ENCODE data around the gene DCDC1. TPM values are rescaled to one million over a fixed set of nuclear protein-coding genes. Genes with fewer than 3 reads are reported as not detected.

The DCDC1 gene
- total RNA-seq, 1 experiment from 2014 or later = not detected

GRCh38 chr11:31019786-31020185, 349.8 kb downstream of the DCDC1 start:
- intact Hi-C loops (cut with micrococcal nuclease; ENCODE audit: unreplicated experiment) (no loop called here), in situ Hi-C loops (cut with HindIII; ENCODE audit: low pct_unique_long_range_greater_than_20kb, low sequenced_read_pairs) (no loop called here)
- no peaks in the 10 kb centered on the region for H3K4me1 ChIP-seq (ENCODE audit: control insufficient read depth, insufficient read depth, low read length)
- H3K36me3 ChIP-seq (ENCODE audit: control insufficient read depth, insufficient read depth, low read length) = no peaks in the 10 kb centered on the region
- POLR2A ChIA-PET = no interaction called here
- H3K27ac ChIP-seq (ENCODE audit: low read length) = no peak overlapping the region
- ATAC-seq (no peak), DNase-seq (ENCODE audit: low read depth, low spot score) (no peak)
- CTCF ChIA-PET = no interaction called here
- TF ChIP-seq POLR2AphosphoS5 (IDR thresholded peaks at IDR 0.05; ENCODE audit: low read depth, low read length) = no peak
- TF ChIP-seq TCF7L2 (IDR thresholded peaks at IDR 0.05; ENCODE audit: low read depth, low read length) = no peak
- TF ChIP-seq SIN3A (IDR thresholded peaks at IDR 0.05; ENCODE audit: borderline replicate concordance, insufficient read depth, low read depth, low read length) = no peak
- no peak for TF ChIP-seq CTCF (IDR thresholded peaks at IDR 0.05)
- TF ChIP-seq REST (IDR thresholded peaks at IDR 0.05; ENCODE audit: insufficient read depth in 1 of 2, low read depth in 2 of 2, low read length in 1 of 2) = no peak
- H3K9me3 ChIP-seq (ENCODE audit: control insufficient read depth, insufficient read depth, low read depth, low read length) = no peaks in the 10 kb centered on the region
- H3K27me3 ChIP-seq (ENCODE audit: control insufficient read depth, insufficient read depth, low read length) = no peaks in the 10 kb centered on the region
- no peak overlapping the region for H3K4me3 ChIP-seq (ENCODE audit: low read depth in 2 of 2, low read length in 2 of 2)
- no TSS peak for BruUV-seq (replicated peaks)

DNA sequence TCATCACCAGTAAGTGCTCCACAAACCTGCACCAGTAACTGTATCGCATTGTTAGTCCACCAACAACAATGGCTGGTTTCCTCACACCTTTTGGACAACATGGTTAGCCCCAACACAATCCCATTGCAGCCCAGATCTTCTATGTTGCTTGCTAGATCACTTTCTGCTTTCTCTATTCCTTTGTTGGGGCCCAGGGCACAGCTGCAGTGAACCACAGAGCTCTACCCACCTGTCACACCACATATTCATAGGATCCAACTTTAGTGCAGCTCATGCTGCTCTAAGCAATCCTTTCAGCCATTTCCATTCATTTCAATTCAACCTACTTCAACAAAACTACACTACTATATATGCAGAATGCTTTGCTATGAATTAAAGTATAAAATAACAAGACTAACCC, 364.3 kb downstream of the DCDC1 start:
- intact Hi-C loops (cut with micrococcal nuclease; ENCODE audit: unreplicated experiment) = no loop called here
- CTCF ChIA-PET = no interaction called here
- no peak overlapping the region for H3K4me3 ChIP-seq (ENCODE audit: low read depth in 2 of 2, low read length in 2 of 2)

More for the DNA sequence above, 364.3 kb downstream of the DCDC1 start:
- no peak for DNase-seq (ENCODE audit: low read depth, low spot score)
- TF ChIP-seq REST (IDR thresholded peaks at IDR 0.05; ENCODE audit: insufficient read depth in 1 of 2, low read depth in 2 of 2, low read length in 1 of 2) (no peak), SIN3A (IDR thresholded peaks at IDR 0.05; ENCODE audit: borderline replicate concordance, insufficient read depth, low read depth, low read length) (no peak), TCF7L2 (IDR thresholded peaks at IDR 0.05; ENCODE audit: low read depth, low read length) (no peak)
- no peaks in the 10 kb centered on the region for H3K36me3 ChIP-seq (ENCODE audit: control insufficient read depth, insufficient read depth, low read length)
- ATAC-seq = no peak
- no peak overlapping the region for H3K27ac ChIP-seq (ENCODE audit: low read length)
- no peaks in the 10 kb centered on the region for H3K27me3 ChIP-seq (ENCODE audit: control insufficient read depth, insufficient read depth, low read length)
- H3K4me1 ChIP-seq (ENCODE audit: control insufficient read depth, insufficient read depth, low read length) = no peaks in the 10 kb centered on the region
- in situ Hi-C loops (cut with HindIII; ENCODE audit: low pct_unique_long_range_greater_than_20kb, low sequenced_read_pairs) = no loop called here
- no peaks in the 10 kb centered on the region for H3K9me3 ChIP-seq (ENCODE audit: control insufficient read depth, insufficient read depth, low read depth, low read length)
- POLR2A ChIA-PET = no interaction called here
- no TSS peak for BruUV-seq (replicated peaks)

Data from Panc1 (cell line).